ENCODE data around the gene TRMT10A.

- TF ChIP-seq RAD21 (IDR thresholded peaks at IDR 0.05; ENCODE audit: low read depth) (no peak), TCF12 (IDR thresholded peaks at IDR 0.05; ENCODE audit: low read depth) (no peak), EGR1 (IDR thresholded peaks at IDR 0.05) (no peak), NFIC (IDR thresholded peaks at IDR 0.05) (no peak), ZBTB7A (IDR thresholded peaks at IDR 0.05; ENCODE audit: low read depth) (no peak), REST (IDR thresholded peaks at IDR 0.05; ENCODE audit: low read depth) (no peak), EP300 (IDR thresholded peaks at IDR 0.05; ENCODE audit: borderline replicate concordance) (no peak), MAX (IDR thresholded peaks at IDR 0.05) (no peak), CEBPB (IDR thresholded peaks at IDR 0.05) (no peak), CREB1 (IDR thresholded peaks at IDR 0.05; ENCODE audit: low read depth) (no peak)
Observed at GRCh38 chr4:99552872-99553271, 11.0 kb downstream of the TRMT10A start.
